GM12878 (cell line): ENCODE results near the gene TBL3.

Experiments used
- CBFB ChIP-seq: IDR thresholded peaks from 2 replicates; pipeline ENCODE4 v1.6.1; 2016; ENCODE audit warnings: antibody characterized with exemption, low read depth
- CREB1 ChIP-seq: IDR thresholded peaks from 2 replicates; pipeline ENCODE4 v1.6.1; 2012; ENCODE audit warnings: low read depth, mild to moderate bottlenecking, inconsistent platforms
- CTCF ChIP-seq, 3 experiments: IDR thresholded peaks in 2 of 3; conservative IDR thresholded peaks in 1 of 3; 2 replicates each; pipeline ENCODE4 v1.5.1; 2011; ENCODE audit warnings: low read depth in 3 of 3, low read length in 3 of 3, mild to moderate bottlenecking in 3 of 3, control low read depth in 2 of 3, moderate library complexity in 2 of 3, inconsistent platforms in 1 of 3, mixed read lengths in 1 of 3; ENCODE audit not compliant: control insufficient read depth in 2 of 3, insufficient read depth in 1 of 3; ENCODE audit errors: extremely low read depth in 1 of 3
- POLR2A ChIP-seq: IDR thresholded peaks from 2 replicates; pipeline ENCODE4 v1.6.1; 2011; ENCODE audit warnings: low read depth, mild to moderate bottlenecking, low read length
- SP1 ChIP-seq: IDR thresholded peaks from one replicate; pipeline ENCODE4 v1.6.1; 2011; ENCODE audit warnings: low read depth, low read length
- TCF12 ChIP-seq: IDR thresholded peaks from 2 replicates; pipeline ENCODE4 v1.6.1; 2011; ENCODE audit warnings: low read depth, mild to moderate bottlenecking, low read length

DNA sequence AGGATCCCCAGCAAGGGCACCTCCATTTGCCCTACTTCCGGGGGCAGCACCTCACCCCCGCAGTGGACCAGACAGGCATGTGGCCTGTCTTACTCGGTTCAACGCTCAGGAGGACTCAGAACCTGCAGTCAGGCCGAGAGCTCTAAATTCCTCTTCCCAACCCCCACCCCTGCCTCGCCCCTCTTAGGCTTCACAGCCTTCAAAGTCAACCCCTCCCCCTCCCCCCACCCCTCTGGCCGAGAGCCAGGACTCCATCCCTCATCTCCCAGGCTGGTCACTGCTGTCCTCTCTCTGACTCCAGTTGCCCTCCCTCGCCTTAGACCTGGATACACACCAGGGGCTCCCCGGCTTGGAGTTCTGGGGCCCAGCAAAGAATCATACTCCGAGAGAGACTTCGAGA, 45.6 kb upstream of the TBL3 start:
- TF ChIP-seq POLR2A (no peak), CTCF (IDR thresholded peaks at IDR 0.05 in 2 of 3, conservative IDR thresholded peaks at IDR 0.05 in 1 of 3; ENCODE audit: control insufficient read depth in 2 of 3, extremely low read depth in 1 of 3, insufficient read depth in 1 of 3, low read depth in 3 of 3, low read length in 3 of 3) (no peak), SP1 (no peak), CREB1 (no peak), TCF12 (no peak), CBFB (no peak)
